Esophagus squamous epithelium (tissue), 4 donors: Measurements from ENCODE around the gene MBP.

Source experiments
- CTCF ChIP-seq, 6 experiments: fragments of 450-650 bp in 4 of 6; fragments of 200-600 bp in 2 of 6; sonication (generic) in 2 of 6; IDR thresholded peaks; one replicate each; pipeline ENCODE4 v1.5.1; 2016 to 2019; ENCODE audit warnings: antibody characterized with exemption in 6 of 6, mild to moderate bottlenecking in 4 of 6, moderate library complexity in 4 of 6
- POLR2A ChIP-seq, 4 donors: fragments of 450-650 bp; IDR thresholded peaks; one replicate each; pipeline ENCODE4 v1.6.1; 2017; ENCODE audit warnings: antibody characterized with exemption in 4 of 4, mild to moderate bottlenecking in 4 of 4, moderate library complexity in 3 of 4

- TF ChIP-seq CTCF (IDR thresholded peaks at IDR 0.05) (no peak), POLR2A (IDR thresholded peaks at IDR 0.05) (no peak)
These were observed 26.3 kb downstream of the MBP start for GRCh38 chr18:77106331-77106730.
